GM19467 (cell line): Measurements from ENCODE around the gene ASCL5.

Experiments
- ATAC-seq: cut with Tn5 transposase; IDR thresholded peaks from one replicate; pipeline ENCODE4 v1.9.1; 2021; ENCODE audit warnings: mild to moderate bottlenecking, moderate library complexity; ENCODE audit not compliant: unreplicated experiment

Gene ASCL5

DNA sequence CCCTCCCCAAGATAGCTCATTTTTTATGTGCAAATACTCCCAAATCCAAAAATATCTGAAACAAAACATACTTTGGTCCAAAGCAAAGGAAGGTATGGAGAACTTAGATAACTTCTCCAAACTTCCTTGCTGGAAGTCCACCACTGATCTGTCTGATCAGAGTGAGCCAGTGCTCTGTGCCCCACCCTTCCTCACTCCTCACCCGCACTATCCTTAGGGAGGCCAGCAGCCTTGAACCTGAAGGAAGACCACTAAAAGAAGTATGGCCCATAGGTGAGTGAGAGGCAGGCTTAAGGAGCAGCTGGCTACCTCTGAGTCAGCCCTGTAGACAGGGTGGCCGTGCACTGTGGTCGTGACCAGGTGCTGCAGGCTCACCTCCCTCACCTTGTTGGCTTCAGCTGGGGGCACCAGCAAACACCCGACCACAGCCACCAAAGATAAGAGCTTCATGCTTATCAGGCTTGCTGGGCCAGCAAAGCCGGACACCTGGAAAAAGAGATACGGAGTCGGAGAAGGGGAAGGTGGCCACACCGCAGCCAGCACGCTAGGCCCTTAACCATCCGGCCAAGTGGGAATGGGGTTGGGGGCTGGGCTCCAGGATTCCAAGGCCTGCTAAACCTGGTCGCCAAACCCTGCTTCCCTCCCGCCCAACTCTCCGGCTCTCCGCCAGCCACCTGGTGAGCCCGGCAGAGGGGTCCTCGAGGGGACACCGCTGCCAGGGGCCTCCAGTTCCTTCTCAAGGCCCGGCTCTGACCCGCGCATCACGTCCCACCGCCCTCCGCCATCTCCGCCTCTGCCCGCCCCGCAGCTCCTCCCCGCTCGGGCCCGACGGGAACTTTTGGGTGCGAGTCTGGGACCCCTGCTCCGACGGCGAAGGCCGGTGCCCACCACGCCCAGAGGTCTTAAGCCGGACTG is 26.7 kb upstream of the ASCL5 start:
- ATAC-seq = peak; percentile 57

DNA sequence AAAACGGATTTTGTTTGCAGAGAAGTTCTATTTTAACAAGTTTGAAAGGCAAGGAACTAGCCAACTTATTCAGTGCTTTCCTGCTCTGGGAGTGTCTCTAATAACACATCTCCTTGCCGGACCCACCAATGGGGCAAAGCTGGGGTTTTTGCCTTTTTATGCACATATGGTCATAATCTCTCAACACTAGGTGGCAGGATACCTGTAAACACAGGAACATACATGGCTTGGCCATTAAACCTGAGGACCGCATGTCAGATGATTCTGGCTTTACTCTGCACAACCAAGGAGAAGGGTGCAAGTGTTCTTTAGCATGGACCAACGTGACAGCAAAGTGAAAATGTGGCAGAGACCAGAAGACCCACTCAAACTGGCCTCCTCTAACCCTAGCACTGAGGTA is 22.4 kb upstream of the ASCL5 start:
- no peak for ATAC-seq

- ATAC-seq = no peak
These were observed 20.5 kb upstream of the ASCL5 start for GRCh38 chr1:201147396-201148015.

DNA sequence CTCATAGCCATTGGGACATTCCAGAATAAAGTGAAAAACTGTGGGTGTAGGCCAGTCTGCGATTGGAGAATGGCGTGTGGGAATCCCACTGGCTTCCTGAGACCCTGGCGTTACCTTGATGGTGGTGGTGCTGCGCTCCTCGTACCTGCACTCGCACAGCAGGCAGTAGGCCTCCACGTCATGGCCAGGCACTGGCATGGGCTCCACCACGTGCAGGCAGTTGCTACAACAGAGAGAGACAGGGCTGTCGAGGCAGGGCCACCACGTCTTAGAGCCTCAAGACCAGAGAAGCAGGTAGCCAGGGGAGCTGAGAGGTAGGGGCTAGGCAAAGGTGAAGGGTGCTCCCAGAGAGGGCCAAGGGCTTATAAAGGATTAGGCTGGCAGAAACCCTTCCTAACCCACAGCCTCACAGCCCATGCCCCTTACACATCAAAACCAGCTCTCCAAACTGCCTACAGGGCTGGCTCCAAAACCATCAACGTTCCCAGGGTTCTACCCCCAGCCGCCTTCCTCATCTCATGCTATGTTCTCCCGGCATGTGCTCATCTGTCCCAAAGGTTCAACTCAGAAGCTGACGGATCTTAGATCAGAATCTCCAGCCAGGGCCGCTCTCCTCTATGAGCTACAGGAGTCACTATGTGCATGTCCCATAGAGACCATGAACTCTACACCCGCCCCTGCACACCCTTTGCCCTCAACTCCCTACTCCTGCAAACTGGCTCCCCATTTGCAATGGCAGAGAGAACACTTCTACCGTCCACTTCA is 19.8 kb upstream of the ASCL5 start:
- ATAC-seq = no peak

DNA sequence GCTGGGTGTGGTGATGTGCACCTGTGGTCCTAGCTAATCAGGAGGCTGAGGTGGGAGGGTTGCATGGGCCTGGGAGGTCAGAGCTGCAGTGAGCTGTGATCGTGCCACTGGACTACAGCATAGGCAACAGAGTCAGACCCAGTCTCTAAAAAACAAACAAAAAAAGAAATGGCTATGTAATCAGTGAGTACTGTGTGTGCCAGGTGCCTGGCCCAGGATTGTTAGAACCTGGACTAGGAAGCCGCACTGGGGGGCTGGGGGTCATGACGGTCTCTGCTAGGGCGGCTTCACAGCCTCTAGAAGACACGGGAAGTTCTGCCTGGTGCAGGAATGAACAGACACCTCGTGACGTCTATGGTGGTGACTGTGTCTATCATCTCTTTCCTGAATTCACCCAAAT is 18.8 kb upstream of the ASCL5 start:
- ATAC-seq = no peak

GRCh38 chr1:201145132-201145531 is 18.1 kb upstream of the ASCL5 start:
- no peak for ATAC-seq

DNA sequence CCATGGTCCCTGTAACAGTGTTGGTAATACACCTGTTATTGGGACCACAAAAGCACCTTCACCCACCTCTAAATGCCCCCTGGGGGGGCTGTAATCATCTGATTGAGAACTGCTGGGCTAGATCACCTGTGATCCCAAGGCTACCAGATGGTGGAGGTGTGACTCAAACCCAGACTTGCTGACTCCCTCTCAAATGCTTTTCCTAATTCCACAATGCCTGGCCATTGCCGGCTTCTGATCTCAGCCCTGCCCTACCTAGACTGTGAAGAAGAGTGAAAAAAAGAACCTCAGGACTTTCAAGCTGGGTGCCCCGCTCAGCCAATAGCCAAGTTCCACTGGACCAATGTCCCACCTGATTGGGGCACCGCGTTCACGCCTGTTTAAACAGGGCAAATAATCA is 17.7 kb upstream of the ASCL5 start:
- ATAC-seq = no peak

DNA sequence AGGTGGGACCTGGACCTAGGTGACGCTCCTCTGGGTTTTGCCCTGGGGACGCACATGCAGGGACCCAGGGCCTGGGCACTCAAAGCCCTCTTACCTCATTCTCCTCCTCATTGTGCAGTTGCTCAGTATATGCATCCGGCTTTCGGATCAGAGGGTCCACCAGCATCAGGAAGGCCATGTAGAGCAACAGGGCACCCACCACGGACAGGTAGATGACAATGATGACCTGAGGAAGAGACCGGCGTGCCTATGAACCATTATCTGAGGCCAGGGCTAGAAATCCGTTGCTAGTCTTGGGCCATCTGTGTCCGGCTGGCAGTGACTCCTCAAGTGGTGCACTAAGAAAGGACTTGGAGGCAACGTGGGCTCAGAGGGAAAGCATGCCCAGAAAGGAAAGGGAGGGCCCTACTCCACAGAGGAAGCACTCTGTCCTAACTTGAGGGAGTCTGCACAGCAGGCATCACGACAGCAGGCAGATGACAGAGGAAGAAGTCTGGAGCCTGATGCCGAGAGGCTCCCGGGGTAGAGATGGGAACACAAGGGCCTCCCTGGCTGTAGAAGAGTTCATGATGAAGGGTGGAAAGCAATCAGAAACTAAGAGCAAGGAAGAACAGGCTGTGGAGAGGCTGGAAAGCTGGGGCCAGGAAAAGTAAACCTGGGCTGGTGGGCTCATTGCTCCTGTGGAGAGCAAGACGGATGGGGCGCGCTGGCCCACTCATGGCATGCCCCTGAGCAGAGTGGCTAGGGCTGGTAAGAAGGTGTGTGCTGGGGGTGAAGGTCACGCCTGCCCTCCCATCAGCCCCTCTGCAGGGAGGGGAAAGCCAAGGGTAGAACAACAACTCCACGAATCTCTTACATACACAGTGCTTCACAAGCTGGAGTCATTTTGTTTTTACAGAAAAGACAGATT is 17.0 kb upstream of the ASCL5 start:
- no peak for ATAC-seq

DNA sequence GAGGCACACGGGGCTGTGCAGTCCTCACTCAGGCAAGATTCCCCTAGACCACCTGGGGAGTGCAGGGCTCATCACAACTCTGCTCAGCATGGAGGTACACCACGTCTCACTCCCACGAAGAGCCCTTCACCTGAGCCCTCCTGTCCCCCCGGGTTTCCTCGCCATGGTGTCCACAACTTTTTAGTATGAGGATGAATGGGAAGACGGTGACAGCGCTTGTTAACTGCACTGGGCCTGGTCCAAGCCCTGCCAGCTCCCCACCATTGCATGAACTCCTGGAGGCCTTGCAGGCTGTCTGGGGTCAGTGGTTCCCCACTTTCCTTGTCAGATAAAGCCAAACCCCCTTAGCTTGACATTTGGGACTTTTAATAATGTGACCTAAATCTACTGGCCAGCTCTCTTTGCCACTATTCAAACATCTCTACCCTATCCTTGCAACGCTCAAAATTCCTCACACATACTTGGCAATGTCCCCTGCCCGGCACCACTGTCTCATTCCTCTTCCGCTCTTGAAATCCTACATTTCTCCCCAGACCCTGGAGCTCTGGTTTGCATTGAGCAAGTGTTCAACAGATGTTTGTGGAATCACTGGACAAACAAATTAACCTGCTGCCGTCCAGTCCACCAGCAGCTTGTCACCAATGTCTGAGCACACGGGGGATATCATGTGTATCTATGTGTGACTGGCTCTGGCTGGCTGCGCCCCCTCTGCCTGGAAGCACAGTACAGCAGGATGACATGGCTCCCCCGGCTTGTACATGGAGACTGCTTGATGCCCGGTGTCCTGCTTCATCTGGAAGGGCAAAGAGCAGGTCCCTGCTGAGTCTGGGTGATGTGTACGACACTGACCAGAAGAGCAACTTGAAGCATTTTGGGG is 16.1 kb upstream of the ASCL5 start:
- no peak for ATAC-seq

DNA sequence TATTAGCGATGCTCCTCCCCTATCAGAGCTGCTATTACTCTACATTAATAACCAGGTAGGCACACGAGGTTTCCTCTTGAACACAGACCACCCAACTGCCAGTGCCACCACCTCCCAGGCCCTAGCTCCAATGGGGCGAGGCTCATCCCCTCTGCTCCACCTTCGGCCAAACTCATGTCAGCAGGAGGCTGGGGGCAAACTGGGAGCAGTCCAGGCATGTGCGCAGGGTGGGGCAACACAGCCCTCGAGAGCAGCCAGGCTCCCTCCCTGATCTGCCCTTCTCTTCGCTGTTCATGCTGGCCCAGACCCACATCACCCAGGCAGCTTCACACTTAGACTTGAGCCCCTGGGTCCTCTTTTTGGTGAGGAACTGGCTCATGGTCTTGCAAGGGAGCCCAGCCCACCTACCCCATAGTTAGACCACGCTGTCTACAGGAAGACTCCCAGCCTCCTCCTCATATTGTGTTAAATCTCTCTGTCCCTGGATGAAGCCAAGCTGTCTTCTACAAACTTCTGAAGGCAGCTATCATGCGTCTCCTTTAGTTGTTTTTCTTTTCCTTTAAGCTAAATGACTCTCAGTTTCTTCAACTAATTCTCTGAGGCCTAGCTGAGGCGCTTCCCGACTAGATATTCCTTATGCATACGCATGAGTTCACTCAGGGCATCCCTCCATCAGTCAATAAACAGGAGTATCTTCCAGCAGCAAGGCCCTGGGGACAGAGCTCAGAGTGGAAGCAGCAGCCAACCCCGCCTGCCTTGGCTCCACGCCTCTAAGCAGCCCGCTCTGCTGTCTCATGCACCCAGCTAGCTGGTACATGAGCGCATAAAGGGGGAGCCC is 15.2 kb upstream of the ASCL5 start:
- no peak for ATAC-seq

DNA sequence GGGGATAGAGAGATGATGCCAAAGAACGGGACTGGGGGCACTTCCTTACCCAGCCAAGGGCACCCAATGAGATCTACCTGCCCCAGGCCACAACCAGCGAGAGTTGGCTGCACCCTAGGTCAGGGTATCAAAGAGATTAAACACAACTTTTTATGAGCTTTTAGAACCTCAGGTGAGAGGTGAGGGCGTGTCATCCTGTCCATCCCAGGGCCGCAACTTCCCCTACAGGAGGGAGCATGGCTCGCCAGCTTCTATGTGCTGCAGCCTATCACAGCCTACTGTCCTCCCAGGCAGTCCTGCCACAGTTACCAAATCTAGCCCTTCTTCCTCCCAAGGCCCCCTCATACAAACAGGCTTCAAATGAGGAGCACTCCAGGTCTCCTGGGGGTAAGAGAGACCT is 14.4 kb upstream of the ASCL5 start:
- ATAC-seq = no peak

DNA sequence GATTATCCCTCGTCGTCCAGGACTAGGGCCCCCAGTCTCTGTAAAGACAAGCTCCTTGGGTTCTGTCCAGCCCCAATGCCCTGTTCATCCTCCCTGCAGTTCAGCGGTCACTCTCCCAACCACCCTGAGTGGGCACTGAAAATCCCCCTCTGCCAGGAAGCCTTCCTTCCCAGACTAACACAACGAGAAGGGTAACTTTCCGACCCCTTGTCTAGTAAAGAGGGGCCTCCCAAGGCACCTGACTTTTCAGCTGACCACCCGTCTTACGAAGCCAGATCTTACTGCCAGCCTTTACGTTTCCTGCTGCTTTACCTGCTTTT is 13.9 kb upstream of the ASCL5 start:
- no peak for ATAC-seq

DNA sequence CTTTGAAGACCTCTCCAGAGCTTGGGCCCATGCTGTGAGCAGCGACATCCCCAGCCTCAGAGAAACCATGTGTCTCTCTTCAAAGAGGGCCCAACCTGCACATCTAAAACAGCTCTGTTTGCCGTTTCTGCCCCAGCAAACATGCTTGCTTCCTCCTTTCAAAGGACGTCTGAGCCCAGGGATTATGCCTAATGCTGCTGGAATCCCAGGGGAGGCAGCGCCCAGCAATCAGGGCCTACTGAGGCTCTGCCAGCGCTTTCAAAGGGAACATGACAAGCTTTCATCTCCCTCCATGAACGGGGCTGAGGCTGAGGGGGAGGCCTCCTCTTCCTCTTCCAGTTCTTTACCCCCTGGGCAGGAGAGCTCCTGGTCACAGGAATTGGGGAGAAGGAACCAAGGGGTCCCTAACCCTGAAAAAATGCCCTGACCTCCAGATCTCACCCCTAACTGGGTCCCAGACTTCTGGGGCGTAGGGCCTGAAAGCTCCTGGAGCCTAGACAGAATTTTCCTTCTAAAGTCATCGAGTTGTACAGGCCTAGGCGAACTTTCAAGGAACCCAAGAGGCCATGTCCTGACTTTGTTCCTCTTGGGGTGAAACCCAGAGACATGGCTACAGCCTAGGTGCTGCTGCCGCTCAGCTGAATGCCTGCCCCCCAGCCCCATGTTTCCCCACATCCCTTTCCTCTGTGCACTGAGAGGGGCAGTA is 13.4 kb upstream of the ASCL5 start:
- no peak for ATAC-seq

- ATAC-seq = no peak
These were observed 12.8 kb upstream of the ASCL5 start for GRCh38 chr1:201139756-201140155.

DNA sequence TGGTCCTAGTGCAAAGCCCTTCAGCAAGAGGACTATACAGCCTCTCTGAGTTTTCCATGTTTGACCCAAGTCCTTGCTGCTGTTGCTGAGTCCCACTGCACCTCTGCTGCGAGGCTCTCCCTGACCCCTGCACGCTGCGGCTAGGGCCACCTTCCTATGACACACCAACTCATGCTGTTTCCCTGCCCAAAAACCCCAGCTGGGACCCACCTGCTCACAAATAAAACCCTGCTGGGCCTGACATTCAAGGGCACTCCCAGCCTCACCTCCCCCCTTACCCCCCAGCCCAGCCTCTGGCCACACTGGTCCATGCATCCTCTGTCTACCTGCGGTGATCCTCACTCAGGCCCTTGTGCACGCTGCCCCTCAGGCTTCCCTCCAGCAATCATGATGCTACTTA is 12.3 kb upstream of the ASCL5 start:
- no peak for ATAC-seq

- no peak for ATAC-seq
These were observed 11.4 kb upstream of the ASCL5 start for GRCh38 chr1:201138311-201138840.

DNA sequence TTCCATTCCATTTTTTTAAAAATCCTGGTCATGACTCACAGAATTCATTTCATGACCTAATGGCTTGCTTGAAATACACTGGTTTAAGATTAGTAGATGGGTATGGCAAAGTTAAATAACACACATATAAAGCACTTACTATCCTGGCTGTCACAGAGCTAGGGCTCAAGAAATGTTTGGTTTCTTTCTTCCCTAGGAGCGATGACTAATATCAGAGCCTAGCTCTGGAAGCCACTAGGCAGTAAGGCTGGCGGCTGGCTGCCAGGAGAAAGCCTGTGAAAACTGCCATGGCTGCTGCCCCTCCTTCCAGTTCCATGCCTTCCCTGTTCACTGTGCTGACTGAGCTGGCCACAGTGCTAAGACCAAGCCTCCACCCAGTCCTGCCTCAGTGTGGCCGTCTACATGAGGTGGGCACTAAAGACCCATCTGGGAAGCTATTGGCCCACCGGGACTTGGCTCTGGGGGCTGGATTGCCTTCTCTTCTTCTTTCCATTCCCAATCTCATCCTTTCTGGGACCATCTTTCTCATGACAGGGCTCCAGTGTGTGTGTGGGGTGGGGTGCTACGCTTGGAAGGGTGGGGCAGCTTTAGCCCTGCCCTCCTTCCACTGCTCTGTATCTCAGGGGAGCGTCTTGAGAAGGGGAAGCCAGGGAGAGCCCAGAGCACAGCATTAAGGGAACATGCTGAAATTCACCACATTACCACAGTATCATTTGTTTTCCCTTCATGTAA is 10.8 kb upstream of the ASCL5 start:
- no peak for ATAC-seq

- no peak for ATAC-seq
These were observed 10.0 kb upstream of the ASCL5 start for GRCh38 chr1:201137024-201137392.
